WTC11 (cell line): ENCODE measurements around the gene OR2T10.

Experiments used
- CTCF ChIP-seq: fragments of 200-600 bp; IDR thresholded peaks from 2 replicates; pipeline ENCODE4 v1.8.0; 2022; ENCODE audit warnings: antibody characterized with exemption
- E2F5 ChIP-seq: sonication (generic); formaldehyde crosslinking; IDR thresholded peaks from 2 replicates; pipeline ENCODE4 v1.8.1; 2022; ENCODE audit warnings: mild to moderate bottlenecking, moderate library complexity, missing genetic modification reagents

GRCh38 chr1:248618119-248618518 is 20.6 kb upstream of the OR2T10 start:
- TF ChIP-seq E2F5 (no peak), CTCF (no peak)
